HL-60 (cell line): ENCODE data around the gene MUTYH.

Experiments
- DNase-seq, 2 experiments: peaks; one replicate each; pipeline ENCODE4 v3.0.0-alpha.2; 2010 to 2020; ENCODE audit warnings: low read depth in 1 of 2, low spot score in 1 of 2
- H3K27ac ChIP-seq: fragments of 250-450 bp; sonication (Bioruptor Pico); replicated peaks from 2 replicates; pipeline ENCODE4 v1.5.1; 2020; ENCODE audit warnings: mild to moderate bottlenecking, moderate library complexity
- H3K27me3 ChIP-seq: fragments of 250-450 bp; sonication (Bioruptor Pico); 2 replicates; pipeline ENCODE4 v1.5.1; 2021; ENCODE audit warnings: mild to moderate bottlenecking, moderate library complexity; ENCODE audit not compliant: insufficient read depth, poor library complexity, severe bottlenecking
- H3K4me3 ChIP-seq: replicated peaks from 2 replicates; pipeline ENCODE4 v1.5.1; 2011; ENCODE audit warnings: mild to moderate bottlenecking, control low read depth, low read length; ENCODE audit not compliant: insufficient read depth
- CTCF ChIP-seq: IDR thresholded peaks from one replicate; pipeline ENCODE4 v1.5.1; 2011; ENCODE audit warnings: low read length, control low read depth, inconsistent platforms; ENCODE audit not compliant: insufficient read depth
- GABPA ChIP-seq: IDR thresholded peaks from 2 replicates; pipeline ENCODE4 v1.6.1; 2012; ENCODE audit warnings: low read depth
- POLR2AphosphoS5 ChIP-seq: IDR thresholded peaks from 2 replicates; pipeline ENCODE4 v1.6.1; 2012; ENCODE audit warnings: low read depth
- REST ChIP-seq: IDR thresholded peaks from 2 replicates; pipeline ENCODE4 v1.6.1; 2012; ENCODE audit warnings: low read depth; ENCODE audit not compliant: insufficient replicate concordance
- SPI1 ChIP-seq: IDR thresholded peaks from 2 replicates; pipeline ENCODE4 v1.6.1; 2012; ENCODE audit warnings: low read depth, mild to moderate bottlenecking, borderline replicate concordance

MUTYH gene

GRCh38 chr1:45337630-45338325 is 2.5 kb downstream of the MUTYH start:
- DNase-seq, result no peak
- TF ChIP-seq REST, result no peak
- no peak for TF ChIP-seq POLR2AphosphoS5
- no peak for TF ChIP-seq CTCF
- no peak for TF ChIP-seq SPI1
- TF ChIP-seq GABPA, result no peak
- Histone ChIP-seq H3K4me3 (no peak overlapping the region), H3K27ac (no peak overlapping the region), H3K27me3 (no peaks in the 10 kb centered on the region)

- TF ChIP-seq POLR2AphosphoS5, result no peak
- no peak overlapping the region for H3K4me3 ChIP-seq
- no peaks in the 10 kb centered on the region for H3K27me3 ChIP-seq
- no peak overlapping the region for H3K27ac ChIP-seq
- DNase-seq, result no peak
Observed at GRCh38 chr1:45335855-45336324, 4.3 kb downstream of the MUTYH start.

GRCh38 chr1:45334308-45335245 is 5.7 kb downstream of the MUTYH start:
- no peaks in the 10 kb centered on the region for H3K27me3 ChIP-seq
- DNase-seq, result peak in 1 of 2 experiments; percentile 57
- TF ChIP-seq SPI1 (peak; percentile 5; the same call in 1 of the 2 replicates), REST (no peak)
- H3K27ac ChIP-seq, result no peak overlapping the region
- H3K4me3 ChIP-seq, result no peak overlapping the region

- Histone ChIP-seq H3K4me3 (no peak overlapping the region), H3K27ac (no peak overlapping the region), H3K27me3 (no peaks in the 10 kb centered on the region)
- no peak for DNase-seq
- TF ChIP-seq CTCF (no peak), GABPA (no peak), SPI1 (no peak), REST (no peak), POLR2AphosphoS5 (no peak)
Observed at GRCh38 chr1:45332346-45332720, 7.9 kb downstream of the MUTYH start.
